Measurements from ENCODE around the gene MYO3B.
"Not testable (repeated sequence)": the region's sequence is repeated elsewhere in the genome, so short reads cannot be mapped to it uniquely, and the experiment has no call there.

The MYO3B gene

DNA sequence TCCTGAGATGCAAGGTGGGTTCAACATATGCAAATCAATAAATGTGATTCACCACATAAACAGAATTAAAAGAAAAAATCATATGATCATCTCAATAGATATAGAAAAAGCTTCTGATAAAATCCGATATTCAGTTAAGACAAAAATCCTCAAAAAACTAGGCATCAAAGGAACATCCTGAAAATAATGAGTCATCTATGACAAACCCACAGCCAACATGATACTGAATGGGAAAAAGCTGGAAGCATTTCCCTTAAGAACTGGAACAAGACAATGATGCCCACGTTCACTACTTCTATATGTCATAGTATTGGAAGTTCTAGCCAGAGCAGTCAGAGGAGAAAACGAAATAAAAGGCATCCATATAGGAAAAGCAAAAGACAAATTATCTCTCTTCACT lies 80.4 kb downstream of the MYO3B start:
- Histone ChIP-seq H3K9ac (ENCODE audit: low read depth, low read length) (no peak overlapping the region), H3K4me3 (ENCODE audit: low read depth, low read length) (no peak overlapping the region), H3K36me3 (ENCODE audit: control insufficient read depth, insufficient read depth, low read length) (no peaks in the 10 kb centered on the region), H3K27me3 (ENCODE audit: control insufficient read depth, insufficient read depth, low read length) (no peaks in the 10 kb centered on the region), H3K9me3 (ENCODE audit: control insufficient read depth, insufficient read depth, low read length) (no peaks in the 10 kb centered on the region), H3K4me1 (ENCODE audit: control insufficient read depth, insufficient read depth, low read length) (no peaks in the 10 kb centered on the region)

DNA sequence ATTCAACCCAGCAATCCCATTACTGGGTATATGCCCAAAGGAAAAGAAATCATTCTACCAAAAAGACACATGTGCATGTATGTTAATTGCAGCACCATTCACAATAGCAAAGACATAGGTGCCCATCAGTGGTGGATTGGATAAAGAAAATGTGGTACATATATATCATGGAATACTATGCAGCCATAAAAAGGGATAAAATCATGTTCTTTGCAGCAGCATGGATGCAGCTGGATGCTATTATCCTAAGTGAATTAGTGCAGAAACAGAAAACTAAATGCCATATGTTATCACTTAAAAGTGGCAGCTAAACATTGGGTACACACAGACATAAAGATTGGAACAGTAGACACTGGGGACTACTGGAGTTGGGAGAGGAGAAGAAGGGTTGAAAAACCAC lies 82.2 kb downstream of the MYO3B start:
- no peak overlapping the region for H3K4me3 ChIP-seq (ENCODE audit: low read depth, low read length)
- H3K27me3 ChIP-seq (ENCODE audit: control insufficient read depth, insufficient read depth, low read length): no peaks in the 10 kb centered on the region
- H3K9me3 ChIP-seq (ENCODE audit: control insufficient read depth, insufficient read depth, low read length): no peaks in the 10 kb centered on the region
- H3K36me3 ChIP-seq (ENCODE audit: control insufficient read depth, insufficient read depth, low read length): no peaks in the 10 kb centered on the region
- no peaks in the 10 kb centered on the region for H3K4me1 ChIP-seq (ENCODE audit: control insufficient read depth, insufficient read depth, low read length)
- no peak overlapping the region for H3K9ac ChIP-seq (ENCODE audit: low read depth, low read length)

DNA sequence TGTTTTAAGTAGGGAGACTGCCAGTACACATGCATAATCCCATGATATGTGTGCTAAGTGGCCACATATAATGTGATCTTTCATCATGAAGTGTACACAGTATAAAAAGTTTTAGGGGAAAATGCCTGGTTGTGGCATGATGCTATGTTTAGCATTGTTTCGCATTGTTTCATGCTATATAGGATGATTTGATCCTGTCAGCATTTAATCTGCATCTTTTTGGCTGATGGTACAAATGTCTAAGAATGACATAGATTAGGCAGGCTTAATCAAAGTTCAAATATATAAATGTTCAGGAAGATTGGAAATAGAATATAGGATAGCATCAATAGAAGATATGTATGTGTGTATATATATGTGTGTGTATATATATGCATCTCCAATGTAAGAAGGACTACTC lies 83.6 kb downstream of the MYO3B start:
- Histone ChIP-seq H3K9ac (ENCODE audit: low read depth, low read length) (no peak overlapping the region), H3K27me3 (ENCODE audit: control insufficient read depth, insufficient read depth, low read length) (no peaks in the 10 kb centered on the region), H3K4me3 (ENCODE audit: low read depth, low read length) (no peak overlapping the region), H3K9me3 (ENCODE audit: control insufficient read depth, insufficient read depth, low read length) (no peaks in the 10 kb centered on the region), H3K36me3 (ENCODE audit: control insufficient read depth, insufficient read depth, low read length) (no peaks in the 10 kb centered on the region), H3K4me1 (ENCODE audit: control insufficient read depth, insufficient read depth, low read length) (no peaks in the 10 kb centered on the region)

DNA sequence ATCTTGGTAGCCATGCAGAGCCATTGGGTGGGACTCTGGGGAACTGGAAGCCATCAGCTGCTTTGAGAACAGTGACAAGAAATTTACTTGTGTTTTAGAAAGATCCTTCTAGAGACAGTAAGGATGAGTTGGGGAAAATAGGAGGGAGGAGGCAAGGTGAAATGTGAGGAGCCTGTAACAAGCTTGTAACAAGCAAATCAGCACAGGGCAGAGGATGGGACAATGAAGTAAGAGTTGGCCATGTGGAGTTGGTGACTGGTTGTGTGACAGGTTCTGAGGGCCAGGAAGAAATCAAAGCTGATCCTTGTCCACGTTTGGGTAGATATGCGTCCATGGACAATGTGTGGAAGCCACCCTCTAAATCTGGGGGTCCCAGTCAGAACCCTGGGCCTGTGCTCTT lies 84.4 kb downstream of the MYO3B start:
- Histone ChIP-seq H3K9ac (ENCODE audit: low read depth, low read length) (no peak overlapping the region), H3K4me1 (ENCODE audit: control insufficient read depth, insufficient read depth, low read length) (no peaks in the 10 kb centered on the region), H3K36me3 (ENCODE audit: control insufficient read depth, insufficient read depth, low read length) (no peaks in the 10 kb centered on the region), H3K27me3 (ENCODE audit: control insufficient read depth, insufficient read depth, low read length) (no peaks in the 10 kb centered on the region), H3K9me3 (ENCODE audit: control insufficient read depth, insufficient read depth, low read length) (no peaks in the 10 kb centered on the region), H3K4me3 (ENCODE audit: low read depth, low read length) (no peak overlapping the region)

DNA sequence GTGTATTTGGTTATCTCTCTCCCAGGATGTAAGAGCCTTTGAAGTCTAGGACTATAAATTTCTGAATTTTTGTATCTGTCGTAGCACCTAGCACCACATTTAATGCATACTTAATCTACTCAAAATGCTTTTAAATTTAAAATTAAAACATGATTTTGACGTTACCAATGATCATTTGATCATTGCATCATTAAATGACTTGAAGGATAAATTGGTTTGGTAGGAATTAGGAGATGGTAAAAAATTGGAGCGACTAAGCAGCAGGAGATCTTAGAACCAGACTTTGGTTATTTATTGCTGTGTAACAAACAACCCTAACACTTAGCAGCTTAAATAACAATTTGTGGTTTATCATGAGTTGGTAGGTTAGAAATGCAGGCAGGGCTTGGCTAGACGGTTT lies 84.9 kb downstream of the MYO3B start:
- no peaks in the 10 kb centered on the region for H3K4me1 ChIP-seq (ENCODE audit: control insufficient read depth, insufficient read depth, low read length)
- no peak overlapping the region for H3K4me3 ChIP-seq (ENCODE audit: low read depth, low read length)

DNA sequence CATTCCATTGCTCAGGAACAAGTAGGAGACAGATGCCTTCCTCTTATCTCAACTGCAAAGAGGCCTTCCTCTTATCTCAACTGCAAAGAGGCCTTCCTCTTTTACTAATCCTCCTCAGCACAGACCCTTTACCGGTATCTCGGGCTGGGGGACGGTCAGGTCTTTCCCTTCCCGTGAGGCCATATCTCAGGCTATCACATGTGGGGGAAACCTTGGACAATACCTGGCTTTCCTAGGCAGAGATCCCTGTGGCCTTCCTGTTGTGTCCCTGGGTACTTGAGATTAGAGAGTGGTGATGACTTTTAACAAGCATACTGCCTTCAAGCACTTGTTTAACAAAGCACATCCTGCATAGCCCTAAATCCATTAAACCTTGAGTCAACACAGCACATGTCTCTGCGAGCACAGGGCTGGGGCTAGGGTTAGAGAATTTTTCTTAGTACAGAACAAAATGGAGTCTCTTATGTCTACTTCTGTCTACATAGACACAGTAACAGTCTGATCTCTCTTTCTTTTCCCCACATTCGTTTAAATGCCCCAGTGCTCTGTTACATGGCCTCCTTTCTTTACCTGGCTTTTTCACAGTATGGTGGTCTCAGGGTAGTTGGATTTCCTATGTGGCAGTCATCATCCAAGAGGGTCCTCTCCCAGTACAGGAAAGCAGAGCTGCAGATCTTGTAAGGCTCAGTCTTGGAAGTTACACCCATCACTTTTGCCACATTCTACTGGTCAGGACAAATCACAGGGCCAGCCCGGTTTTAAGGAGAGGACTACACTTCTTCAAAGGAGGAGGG lies 86.0 kb downstream of the MYO3B start:
- not testable (repeated sequence) for H3K9me3 ChIP-seq (ENCODE audit: control insufficient read depth, insufficient read depth, low read length); H3K27me3 ChIP-seq (ENCODE audit: control insufficient read depth, insufficient read depth, low read length); H3K4me3 ChIP-seq (ENCODE audit: low read depth, low read length); H3K36me3 ChIP-seq (ENCODE audit: control insufficient read depth, insufficient read depth, low read length); H3K9ac ChIP-seq (ENCODE audit: low read depth, low read length); H3K4me1 ChIP-seq (ENCODE audit: control insufficient read depth, insufficient read depth, low read length)

More for the DNA sequence above, 84.9 kb downstream of the MYO3B start:
- Histone ChIP-seq H3K36me3 (ENCODE audit: control insufficient read depth, insufficient read depth, low read length) (no peaks in the 10 kb centered on the region), H3K9me3 (ENCODE audit: control insufficient read depth, insufficient read depth, low read length) (no peaks in the 10 kb centered on the region), H3K9ac (ENCODE audit: low read depth, low read length) (no peak overlapping the region), H3K27me3 (ENCODE audit: control insufficient read depth, insufficient read depth, low read length) (no peaks in the 10 kb centered on the region)

DNA sequence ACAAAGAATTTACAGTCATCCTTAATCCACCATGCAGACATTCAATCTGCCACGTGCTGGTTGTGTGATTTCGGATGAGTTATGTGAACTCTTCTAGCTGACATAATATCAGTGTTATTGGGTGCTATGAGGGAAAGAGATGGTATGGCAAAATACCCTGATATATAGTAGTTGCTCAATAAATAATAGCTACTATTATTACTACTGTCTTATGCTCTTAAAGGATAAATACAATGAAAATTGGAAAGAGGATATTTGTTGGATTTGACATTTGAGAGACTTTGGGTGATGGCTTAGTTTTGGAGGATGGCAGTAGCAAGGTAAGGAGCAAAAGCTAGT lies 86.5 kb downstream of the MYO3B start:
- no peaks in the 10 kb centered on the region for H3K4me1 ChIP-seq (ENCODE audit: control insufficient read depth, insufficient read depth, low read length)
- H3K9ac ChIP-seq (ENCODE audit: low read depth, low read length): no peak overlapping the region
- no peaks in the 10 kb centered on the region for H3K9me3 ChIP-seq (ENCODE audit: control insufficient read depth, insufficient read depth, low read length)
- H3K4me3 ChIP-seq (ENCODE audit: low read depth, low read length): no peak overlapping the region
- H3K36me3 ChIP-seq (ENCODE audit: control insufficient read depth, insufficient read depth, low read length): no peaks in the 10 kb centered on the region
- H3K27me3 ChIP-seq (ENCODE audit: control insufficient read depth, insufficient read depth, low read length): no peaks in the 10 kb centered on the region

DNA sequence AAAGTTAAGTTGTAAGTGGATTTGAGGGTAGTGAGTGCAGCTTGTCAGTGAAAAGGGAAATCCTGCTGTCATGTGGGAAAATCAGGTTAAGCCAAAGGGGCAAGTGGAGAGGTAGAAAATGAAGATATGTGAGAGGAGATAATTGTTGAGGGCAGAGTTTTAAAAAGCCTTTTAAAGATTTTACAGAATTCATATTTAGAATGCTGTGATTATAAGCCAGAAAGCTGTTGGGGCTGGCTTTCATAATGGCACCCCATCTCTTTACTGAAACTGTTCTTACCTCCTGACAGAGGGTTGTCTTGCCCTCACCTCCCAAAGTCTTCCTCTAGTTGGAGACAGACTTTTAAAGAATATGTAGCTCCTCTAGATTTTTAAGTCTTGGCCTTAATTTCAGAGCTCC lies 86.9 kb downstream of the MYO3B start:
- Histone ChIP-seq H3K4me3 (ENCODE audit: low read depth, low read length) (no peak overlapping the region), H3K9me3 (ENCODE audit: control insufficient read depth, insufficient read depth, low read length) (no peaks in the 10 kb centered on the region), H3K36me3 (ENCODE audit: control insufficient read depth, insufficient read depth, low read length) (no peaks in the 10 kb centered on the region), H3K4me1 (ENCODE audit: control insufficient read depth, insufficient read depth, low read length) (no peaks in the 10 kb centered on the region), H3K9ac (ENCODE audit: low read depth, low read length) (no peak overlapping the region), H3K27me3 (ENCODE audit: control insufficient read depth, insufficient read depth, low read length) (no peaks in the 10 kb centered on the region)

DNA sequence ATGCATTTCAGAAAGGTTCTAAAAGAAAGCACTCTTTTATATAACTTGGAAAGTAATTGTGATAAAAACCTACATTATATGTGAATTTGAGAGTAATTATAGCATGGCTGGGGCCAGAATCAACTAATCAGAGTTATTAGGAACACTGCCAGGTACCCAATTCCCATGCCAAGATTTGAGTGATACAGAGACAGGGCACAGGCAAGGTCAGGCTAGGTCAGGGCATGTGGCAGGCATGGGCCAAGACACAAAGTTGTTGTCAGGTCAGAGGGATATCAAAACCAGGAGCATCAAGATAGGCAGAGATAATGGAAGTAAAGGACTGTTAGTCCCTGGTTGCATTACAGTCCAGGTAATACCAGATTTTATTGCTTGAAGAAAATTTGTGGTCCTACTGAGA lies 87.4 kb downstream of the MYO3B start:
- no peak overlapping the region for H3K4me3 ChIP-seq (ENCODE audit: low read depth, low read length)
- no peaks in the 10 kb centered on the region for H3K27me3 ChIP-seq (ENCODE audit: control insufficient read depth, insufficient read depth, low read length)
- no peaks in the 10 kb centered on the region for H3K9me3 ChIP-seq (ENCODE audit: control insufficient read depth, insufficient read depth, low read length)
- no peak overlapping the region for H3K9ac ChIP-seq (ENCODE audit: low read depth, low read length)
- H3K36me3 ChIP-seq (ENCODE audit: control insufficient read depth, insufficient read depth, low read length): no peaks in the 10 kb centered on the region
- no peaks in the 10 kb centered on the region for H3K4me1 ChIP-seq (ENCODE audit: control insufficient read depth, insufficient read depth, low read length)

DNA sequence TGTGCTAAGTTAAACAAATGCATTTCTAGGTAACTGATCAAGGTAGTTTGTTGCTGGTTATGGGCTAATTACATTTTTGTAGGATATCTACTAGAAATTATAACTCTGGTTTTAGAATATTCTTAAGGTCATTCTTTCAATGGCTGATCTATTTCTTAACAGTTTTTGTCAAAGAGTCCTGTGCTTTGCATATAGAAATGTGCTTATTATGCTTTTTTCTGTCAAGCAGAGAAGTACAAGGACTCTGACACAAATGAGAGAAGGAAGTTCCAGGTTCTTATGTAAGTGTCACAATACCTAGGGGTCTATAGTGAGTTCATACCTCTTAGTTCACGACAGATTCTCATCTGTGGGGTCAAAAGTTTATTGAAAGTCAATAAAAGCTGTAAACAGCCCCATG lies 88.4 kb downstream of the MYO3B start:
- no peak overlapping the region for H3K4me3 ChIP-seq (ENCODE audit: low read depth, low read length)
- H3K9me3 ChIP-seq (ENCODE audit: control insufficient read depth, insufficient read depth, low read length): no peaks in the 10 kb centered on the region
- no peak overlapping the region for H3K9ac ChIP-seq (ENCODE audit: low read depth, low read length)
- H3K36me3 ChIP-seq (ENCODE audit: control insufficient read depth, insufficient read depth, low read length): no peaks in the 10 kb centered on the region
- no peaks in the 10 kb centered on the region for H3K27me3 ChIP-seq (ENCODE audit: control insufficient read depth, insufficient read depth, low read length)
- no peaks in the 10 kb centered on the region for H3K4me1 ChIP-seq (ENCODE audit: control insufficient read depth, insufficient read depth, low read length)

DNA sequence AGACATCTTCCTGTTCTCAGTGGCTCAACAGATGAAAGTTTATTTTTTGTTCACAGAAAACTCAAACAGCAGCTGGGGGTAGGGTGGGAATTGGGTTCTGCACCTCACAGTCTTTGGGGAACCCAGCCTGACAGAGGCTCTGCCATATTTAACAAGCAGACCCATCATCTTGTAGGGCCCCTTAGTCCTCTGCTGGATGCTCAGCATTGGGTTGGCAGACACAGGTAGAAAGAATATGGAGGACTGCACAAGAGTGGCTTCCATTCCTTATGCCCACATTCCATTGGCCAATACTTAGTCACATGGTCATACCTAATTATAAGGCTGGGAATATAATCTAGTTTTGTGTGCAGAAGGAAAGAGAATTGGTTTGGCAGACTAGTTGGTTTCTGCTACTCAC lies 89.1 kb downstream of the MYO3B start:
- no peaks in the 10 kb centered on the region for H3K27me3 ChIP-seq (ENCODE audit: control insufficient read depth, insufficient read depth, low read length)
- no peaks in the 10 kb centered on the region for H3K36me3 ChIP-seq (ENCODE audit: control insufficient read depth, insufficient read depth, low read length)
- no peak overlapping the region for H3K9ac ChIP-seq (ENCODE audit: low read depth, low read length)
- H3K9me3 ChIP-seq (ENCODE audit: control insufficient read depth, insufficient read depth, low read length): no peaks in the 10 kb centered on the region
- no peaks in the 10 kb centered on the region for H3K4me1 ChIP-seq (ENCODE audit: control insufficient read depth, insufficient read depth, low read length)
- H3K4me3 ChIP-seq (ENCODE audit: low read depth, low read length): no peak overlapping the region

DNA sequence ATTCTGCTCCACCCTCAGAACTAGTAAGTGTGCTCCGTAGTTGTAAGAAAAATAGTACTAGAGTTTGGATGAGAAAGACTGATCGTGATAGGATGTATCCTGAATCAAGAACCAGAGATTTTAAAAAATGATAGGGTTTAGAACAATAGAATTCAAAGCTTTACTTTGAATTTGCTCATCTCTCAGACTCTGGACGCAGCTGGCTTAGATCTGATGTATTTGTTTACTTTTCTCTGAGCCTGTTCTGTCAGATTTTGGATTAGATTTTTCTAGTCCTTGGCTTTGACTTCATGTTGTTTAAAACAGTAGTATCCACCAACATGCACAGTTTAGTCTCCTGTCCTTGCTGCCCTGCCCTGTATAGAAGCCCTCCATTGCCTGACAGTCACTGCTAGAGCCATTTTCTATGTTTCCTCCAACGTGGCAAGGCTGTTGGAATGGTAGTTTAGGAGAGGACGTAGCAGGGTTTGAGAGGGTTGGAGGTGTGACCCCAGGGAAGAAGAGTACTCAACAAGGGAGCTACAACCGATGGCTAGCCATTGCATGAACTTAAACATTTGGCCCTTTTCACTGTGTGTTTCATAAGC lies 92.4 kb downstream of the MYO3B start:
- Histone ChIP-seq H3K27me3 (ENCODE audit: control insufficient read depth, insufficient read depth, low read length) (no peaks in the 10 kb centered on the region), H3K4me3 (ENCODE audit: low read depth, low read length) (no peak overlapping the region), H3K4me1 (ENCODE audit: control insufficient read depth, insufficient read depth, low read length) (no peaks in the 10 kb centered on the region), H3K9ac (ENCODE audit: low read depth, low read length) (no peak overlapping the region), H3K9me3 (ENCODE audit: control insufficient read depth, insufficient read depth, low read length) (no peaks in the 10 kb centered on the region), H3K36me3 (ENCODE audit: control insufficient read depth, insufficient read depth, low read length) (no peaks in the 10 kb centered on the region)

Measured in iPS-15b (cell line).